ENCODE measurements around the gene KCNJ5.

The KCNJ5 gene

DNA sequence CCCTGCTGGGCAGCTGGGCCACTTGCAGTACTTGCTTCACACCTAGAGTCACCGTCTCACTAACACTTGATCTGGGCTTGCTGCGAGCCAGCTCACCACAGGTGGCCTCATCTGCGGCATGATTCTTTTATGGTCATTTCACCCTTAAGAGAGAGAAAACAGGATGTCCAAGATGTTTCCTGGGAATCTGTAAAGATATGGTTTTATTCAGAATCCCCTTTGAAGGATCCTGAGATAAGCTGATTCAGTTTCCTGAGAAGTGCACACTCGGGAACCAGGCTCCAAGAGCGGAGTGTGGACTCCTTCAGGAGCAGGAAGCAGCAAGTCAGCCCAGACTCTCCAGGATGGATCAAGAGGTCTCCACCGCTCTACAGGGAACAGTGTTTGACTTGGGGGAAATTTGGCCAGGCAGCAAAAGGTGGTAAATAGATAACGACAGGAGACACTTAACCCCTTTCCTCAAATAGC lies 73.3 kb downstream of the KCNJ5 start:
- no peak for DNase-seq

DNA sequence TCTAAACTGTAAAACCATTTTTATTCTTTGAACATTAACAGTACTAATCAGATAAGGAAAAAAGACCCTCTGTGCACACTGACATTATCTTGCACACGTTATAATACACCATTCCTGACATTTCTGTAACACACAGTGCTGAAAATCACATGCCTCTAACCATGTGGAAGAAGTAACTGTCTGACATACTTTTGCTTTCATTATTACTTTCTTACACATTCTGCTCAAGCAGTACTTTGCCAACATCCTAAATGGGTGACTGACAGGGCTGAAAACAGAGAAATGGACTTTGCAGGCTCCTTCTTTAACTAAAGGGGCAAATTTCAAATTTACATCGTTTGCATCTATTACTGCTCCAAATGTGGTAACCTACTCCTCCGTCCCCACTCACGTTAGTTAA lies 74.3 kb downstream of the KCNJ5 start:
- DNase-seq = no peak

DNA sequence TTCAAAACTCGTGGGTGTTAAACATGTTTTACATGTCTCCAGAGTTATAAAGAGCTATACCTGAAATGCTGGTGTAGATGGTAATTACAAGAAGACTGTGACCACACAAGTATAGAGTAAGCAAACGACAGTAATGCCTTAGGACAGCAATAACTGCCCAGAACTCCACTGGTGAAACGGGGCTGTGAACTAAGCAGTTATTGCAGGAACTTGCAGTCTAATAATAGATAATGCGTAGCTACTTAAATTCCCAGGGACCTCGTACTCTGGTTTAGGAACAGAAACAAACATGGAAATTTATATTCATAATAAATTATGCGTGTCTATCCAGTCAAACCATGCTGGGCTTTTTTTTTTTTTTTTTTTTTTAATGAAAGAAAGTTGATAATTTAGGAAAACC lies 76.4 kb downstream of the KCNJ5 start:
- no peak for DNase-seq

GRCh38 chr11:128968916-128969315 lies 77.8 kb downstream of the KCNJ5 start:
- DNase-seq = no peak
